Smooth muscle cell (in vitro differentiated cells): ENCODE measurements around the gene LYL1. TPM values are rescaled to one million over a fixed set of nuclear protein-coding genes. Genes with fewer than 3 reads are reported as not detected.

Experiments used
- DNase-seq: peaks from one replicate; lab custom pipeline; 2025; ENCODE audit not compliant: unreplicated experiment; lab: John Stamatoyannopoulos, UW
- H2AFZ ChIP-seq: fragments of 200-600 bp; sonication (generic); 2 replicates; pipeline ENCODE4 v1.6.0; 2016; ENCODE audit warnings: antibody characterized with exemption, low read depth, mild to moderate bottlenecking
- H3F3A ChIP-seq: fragments of 200-600 bp; sonication (generic); 2 replicates; pipeline ENCODE4 v1.6.0; 2017; ENCODE audit warnings: antibody characterized with exemption, low read depth
- H3K27ac ChIP-seq: fragments of 200-600 bp; sonication (generic); 2 replicates; pipeline ENCODE4 v1.5.1; 2016; ENCODE audit warnings: low read depth, mild to moderate bottlenecking
- H3K27me3 ChIP-seq: fragments of 200-600 bp; sonication (generic); 2 replicates; pipeline ENCODE4 v1.6.1; 2016; ENCODE audit warnings: low read depth, mild to moderate bottlenecking
- H3K36me3 ChIP-seq: fragments of 200-600 bp; sonication (generic); 2 replicates; pipeline ENCODE4 v1.5.1; 2016; ENCODE audit warnings: low read depth
- H3K4me1 ChIP-seq: fragments of 200-600 bp; sonication (generic); 2 replicates; pipeline ENCODE4 v1.5.1; 2016; ENCODE audit warnings: low read depth
- H3K4me2 ChIP-seq: fragments of 200-600 bp; sonication (generic); 2 replicates; pipeline ENCODE4 v1.6.0; 2016; ENCODE audit warnings: mild to moderate bottlenecking
- H3K4me3 ChIP-seq: fragments of 200-600 bp; sonication (generic); 2 replicates; pipeline ENCODE4 v1.5.1; 2016; ENCODE audit warnings: mild to moderate bottlenecking
- H3K79me2 ChIP-seq: fragments of 200-600 bp; sonication (generic); 2 replicates; pipeline ENCODE4 v1.6.0; 2016; ENCODE audit warnings: low read depth, mild to moderate bottlenecking
- H3K9ac ChIP-seq: fragments of 200-600 bp; sonication (generic); 2 replicates; pipeline ENCODE4 v1.6.0; 2016; ENCODE audit warnings: low read depth
- H3K9me3 ChIP-seq: fragments of 200-600 bp; sonication (generic); replicated peaks from 2 replicates; pipeline ENCODE4 v1.5.1; 2016; ENCODE audit warnings: low read depth
- H4K20me1 ChIP-seq: fragments of 200-600 bp; sonication (generic); 2 replicates; pipeline ENCODE4 v1.6.0; 2016; ENCODE audit warnings: low read depth
- CTCF ChIP-seq: fragments of 200-600 bp; sonication (generic); IDR thresholded peaks from 2 replicates; pipeline ENCODE4 v1.5.1; 2017; ENCODE audit warnings: borderline replicate concordance, mild to moderate bottlenecking, antibody characterized with exemption; ENCODE audit not compliant: insufficient read depth, poor library complexity, severe bottlenecking
- WGBS: methylation state at CpG from one replicate; pipeline ENCODE4 v1.1.7; 2016; ENCODE audit warnings: low lambda C conversion rate; 5-methylcytosine and 5-hydroxymethylcytosine counted together
- polyA plus RNA-seq: library from polyadenylated mRNA; unstranded; fragments of >200 nt; fragmentation: Nextera tagmentation; extraction: Ambion mirVana; gene quantifications from 2 replicates; pipeline ENCODE4 v1.2.1, GENCODE V29; 2016
- total RNA-seq: library from RNA; depleted of rRNA; stranded (reverse); fragments of >200 nt; gene quantifications from 2 replicates; pipeline ENCODE4 v1.2.3, GENCODE V29; 2014

LYL1 gene
- total and polyA plus RNA-seq, 2 experiments from 2014 or later: 2.8 to 3.2 TPM

- no peak overlapping the region for H3K4me2 ChIP-seq
- no peak for DNase-seq
- H3K9ac ChIP-seq: no peak overlapping the region
- no peak overlapping the region for H2AFZ ChIP-seq
- H3K27ac ChIP-seq: no peak overlapping the region
- H3K4me1 ChIP-seq: no peaks in the 10 kb centered on the region
- no peaks in the 10 kb centered on the region for H3K36me3 ChIP-seq
- TF ChIP-seq CTCF: no peak
- H3K9me3 ChIP-seq: no peaks in the 10 kb centered on the region
- 98% methylated on average over 28 of the region's 28 CpGs for WGBS
- H3K4me3 ChIP-seq: no peak overlapping the region
- no peaks in the 10 kb centered on the region for H3K27me3 ChIP-seq
- no peaks in the 10 kb centered on the region for H3F3A ChIP-seq
- peaks cover 51% of the 10 kb centered on the region for H4K20me1 ChIP-seq
- peaks cover 30% of the 10 kb centered on the region for H3K79me2 ChIP-seq
Observed at GRCh38 chr19:13137290-13137794, 34.7 kb upstream of the LYL1 start.

- peaks cover 66% of the 10 kb centered on the region for H4K20me1 ChIP-seq
- H3K4me2 ChIP-seq: no peak overlapping the region
- DNase-seq: no peak
- 98% methylated on average over 52 of the region's 60 CpGs for WGBS
- H3K27ac ChIP-seq: no peak overlapping the region
- no peak for TF ChIP-seq CTCF
- no peaks in the 10 kb centered on the region for H3K9me3 ChIP-seq
- H3K36me3 ChIP-seq: no peaks in the 10 kb centered on the region
- H3K4me3 ChIP-seq: no peak overlapping the region
- H3K27me3 ChIP-seq: no peaks in the 10 kb centered on the region
- no peak overlapping the region for H3K9ac ChIP-seq
- H2AFZ ChIP-seq: no peak overlapping the region
- peaks cover 47% of the 10 kb centered on the region for H3K79me2 ChIP-seq
- H3F3A ChIP-seq: peaks cover 5% of the 10 kb centered on the region
- no peaks in the 10 kb centered on the region for H3K4me1 ChIP-seq
Observed at GRCh38 chr19:13135068-13136062, 32.7 kb upstream of the LYL1 start.

GRCh38 chr19:13134626-13135025, 32.0 kb upstream of the LYL1 start:
- Histone ChIP-seq H3K27me3 (no peaks in the 10 kb centered on the region), H3K9ac (no peak overlapping the region), H4K20me1 (peaks cover 73% of the 10 kb centered on the region), H3K9me3 (no peaks in the 10 kb centered on the region), H3K27ac (no peak overlapping the region), H3K36me3 (no peaks in the 10 kb centered on the region), H3F3A (peaks cover 5% of the 10 kb centered on the region), H3K4me1 (no peaks in the 10 kb centered on the region), H3K79me2 (peaks cover 54% of the 10 kb centered on the region), H3K4me2 (no peak overlapping the region), H3K4me3 (no peak overlapping the region), H2AFZ (no peak overlapping the region)
- DNase-seq: no peak
- WGBS: 98% methylated on average over 3 of the region's 3 CpGs
- TF ChIP-seq CTCF: no peak
